ENCODE results near the gene SHE.

GRCh38 chr1:154495496-154496273 is 6.5 kb downstream of the SHE start:
- TF ChIP-seq CTCF (IDR thresholded peaks at IDR 0.05; ENCODE audit: low read length) (no peak), EZH2phosphoT487 (IDR thresholded peaks at IDR 0.05; ENCODE audit: low read length) (no peak)
